K562 (cell line): ENCODE data around the gene RMC1. TPM values are rescaled to one million over a fixed set of nuclear protein-coding genes. Genes with fewer than 3 reads are reported as not detected.

Experiments used
- CHD2 ChIP-seq: IDR thresholded peaks from 2 replicates; pipeline ENCODE4 v1.6.1; 2011; ENCODE audit warnings: low read depth, low read length
- CREB3L1 ChIP-seq: fragments of 450-650 bp; IDR thresholded peaks from 2 replicates; pipeline ENCODE4 v1.6.1; 2014; ENCODE audit warnings: low read depth, mild to moderate bottlenecking, moderate library complexity, borderline replicate concordance
- E4F1 ChIP-seq: fragments of 250-450 bp; sonication (Bioruptor Pico); IDR thresholded peaks from 2 replicates; pipeline ENCODE4 v1.5.0; 2021; ENCODE audit warnings: mild to moderate bottlenecking, borderline replicate concordance
- HDAC1 ChIP-seq, 2 experiments: fragments of 450-650 bp; IDR thresholded peaks; 2 replicates each; pipeline ENCODE4 v1.6.1; 2016 to 2017; ENCODE audit warnings: inconsistent platforms in 1 of 2, mild to moderate bottlenecking in 1 of 2, moderate library complexity in 1 of 2
- ILK ChIP-seq: fragments of 450-650 bp; IDR thresholded peaks from 2 replicates; pipeline ENCODE4 v1.6.1; 2016; ENCODE audit warnings: missing genetic modification characterization, low read depth, mild to moderate bottlenecking, missing compliant biosample characterization, moderate library complexity, borderline replicate concordance
- KAT2B ChIP-seq: IDR thresholded peaks from one replicate; pipeline ENCODE4 v1.6.1; 2012; ENCODE audit warnings: low read depth, mild to moderate bottlenecking, control low read depth, inconsistent platforms, low read length, moderate library complexity
- KDM5B ChIP-seq: fragments of 200-600 bp; sonication (generic); IDR thresholded peaks from 2 replicates; pipeline ENCODE4 v1.6.1; 2012; ENCODE audit warnings: low read depth, mild to moderate bottlenecking, moderate library complexity, low read length, control low read depth, inconsistent platforms; ENCODE audit not compliant: insufficient replicate concordance
- NR2C2 ChIP-seq, 2 experiments: fragments of 200-800 bp in 1 of 2; sonication (Bioruptor generic) in 1 of 2; sonication (generic) in 1 of 2; formaldehyde crosslinking in 1 of 2; IDR thresholded peaks; 2 replicates each; pipeline versions ENCODE4 v1.6.1 to v1.8.0; 2016 to 2022; ENCODE audit warnings: mild to moderate bottlenecking in 1 of 2, missing compliant biosample characterization in 1 of 2, missing genetic modification characterization in 1 of 2, missing genetic modification reagents in 1 of 2
- POLR2AphosphoS5 ChIP-seq: IDR thresholded peaks from 2 replicates; pipeline ENCODE4 v1.6.1; 2011; ENCODE audit warnings: mild to moderate bottlenecking, low read depth, low read length, moderate library complexity; ENCODE audit not compliant: control insufficient read depth, insufficient read depth
- RHOXF2B ChIP-seq: fragments of 250-450 bp; sonication (Bioruptor Pico); conservative IDR thresholded peaks from 2 replicates; pipeline ENCODE4 v1.5.1; 2021
- SMARCA4 ChIP-seq: fragments of 450-650 bp; IDR thresholded peaks from 2 replicates; pipeline ENCODE4 v1.6.1; 2016
- TFAM ChIP-seq: fragments of 250-450 bp; sonication (Bioruptor Pico); conservative IDR thresholded peaks from 2 replicates; pipeline ENCODE4 v1.5.0; 2021; ENCODE audit warnings: mild to moderate bottlenecking, moderate library complexity
- ZKSCAN1 ChIP-seq: fragments of 150-350 bp; IDR thresholded peaks from 2 replicates; pipeline ENCODE4 v1.6.1; 2016; ENCODE audit warnings: low read depth, low read length
- ZNF175 ChIP-seq: fragments of 200-800 bp; sonication (Bioruptor generic); IDR thresholded peaks from 2 replicates; pipeline ENCODE4 v1.6.1; 2016; ENCODE audit warnings: low read depth, mild to moderate bottlenecking, missing genetic modification characterization, missing compliant biosample characterization
- ZNF696 ChIP-seq: fragments of 250-450 bp; sonication (Bioruptor Pico); conservative IDR thresholded peaks from 2 replicates; pipeline ENCODE4 v1.4.0; 2020; ENCODE audit warnings: mild to moderate bottlenecking, moderate library complexity
- ZZZ3 ChIP-seq: fragments of 450-650 bp; IDR thresholded peaks from 2 replicates; pipeline ENCODE4 v1.6.1; 2016; ENCODE audit warnings: antibody characterized with exemption, mild to moderate bottlenecking, moderate library complexity
- polyA plus RNA-seq, 8 experiments: library from polyadenylated mRNA; depleted of rRNA in 4 of 8; stranded (reverse) in 5 of 8; unstranded in 3 of 8; fragments of >200 nt; fragmentation: Nextera tagmentation in 2 of 8; fragmentation: Illumina TruSeq in 1 of 8; extraction: Ambion mirVana in 2 of 8; extraction: Trizol in 1 of 8; gene quantifications; 2 replicates each; pipeline versions ENCODE4 v1.2.1 to v1.2.3, GENCODE V29; 2011 to 2014; ENCODE audit warnings: inconsistent platforms in 1 of 8, missing spikeins in 1 of 8
- total RNA-seq, 7 experiments: library from RNA; depleted of rRNA in 6 of 7; stranded (reverse); fragments of >200 nt in 6 of 7; fragmentation: Illumina TruSeq in 2 of 7; extraction: Trizol in 2 of 7; gene quantifications; 2 replicates each; pipeline versions ENCODE4 v1.2.1 to v1.2.3, GENCODE V29; 2011 to 2021; ENCODE audit warnings: low replicate concordance in 1 of 7
- TF ChIP-seq, protein P1 (sequence below): fragments of 450-650 bp; IDR thresholded peaks from 2 replicates; pipeline ENCODE4 v1.6.1; 2018; ENCODE audit not compliant: partially characterized antibody
- TF ChIP-seq, protein P2 (sequence below): fragments of 250-450 bp; sonication (Bioruptor Pico); IDR thresholded peaks from 2 replicates; pipeline ENCODE4 v1.8.0; 2022; ENCODE audit warnings: inconsistent platforms, mild to moderate bottlenecking, moderate library complexity, borderline replicate concordance

RMC1 gene
- total and polyA plus RNA-seq, 9 of the 15 experiments (the other 6 are each of a cell fraction or from before 2014, with no cell fraction given): 7.5 to 42.4 (median 35.5) TPM

DNA sequence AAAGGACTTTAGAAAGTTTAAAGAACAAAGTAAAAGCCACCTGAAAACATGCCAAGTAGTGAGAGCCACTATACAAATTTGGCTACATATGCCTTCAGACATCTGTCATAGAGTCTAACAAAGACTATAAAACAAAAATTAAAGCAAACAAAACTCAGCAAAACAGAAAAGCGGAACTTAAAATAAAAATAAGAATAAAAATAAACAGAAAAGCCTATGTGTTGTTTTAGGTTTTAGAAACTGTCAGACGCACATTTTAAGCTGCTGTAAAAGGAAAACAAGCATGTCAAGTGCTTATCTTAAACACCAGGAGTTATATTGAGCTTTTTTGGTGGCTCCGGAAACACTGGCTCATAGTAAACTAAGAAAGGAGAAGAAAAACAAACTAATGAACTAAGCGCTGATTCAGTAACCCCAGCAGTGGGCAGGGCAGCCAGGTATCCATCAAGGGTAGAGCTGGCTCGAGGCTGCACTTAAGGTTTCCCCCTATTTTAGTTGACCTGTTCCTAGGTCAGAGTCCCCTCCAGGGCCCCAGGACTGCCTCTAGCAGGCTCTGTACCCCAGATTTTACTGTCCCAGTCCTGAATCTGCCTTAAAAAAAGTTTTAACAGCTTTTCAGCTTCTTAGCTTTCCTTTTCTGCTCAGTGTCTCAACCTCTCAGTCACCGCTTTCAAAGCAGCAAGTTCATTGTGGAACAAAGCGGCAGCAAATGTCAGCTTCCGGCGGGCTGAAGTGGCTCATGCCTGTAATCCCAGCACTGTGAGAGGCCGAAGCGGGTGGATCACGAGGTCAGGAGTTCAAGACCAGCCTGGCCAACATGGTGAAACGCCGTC, 15.4 kb upstream of the RMC1 start (continued):
- TF ChIP-seq E4F1 (CRISPR knock-in tag) (no peak), HDAC1 (IDR thresholded peaks at IDR 0.05) (peak in 1 of 2 experiments; percentile 34; a peak in 1 of 4 replicates), POLR2AphosphoS5 (no peak), ZZZ3 (no peak), KDM5B (peak; percentile 64), ILK (tag) (no peak), TFAM (CRISPR knock-in tag) (no peak), SMARCA4 (peak; percentile 89), ZNF175 (CRISPR knock-in tag) (no peak), CREB3L1 (no peak), ZKSCAN1 (no peak), KAT2B (no peak), CHD2 (no peak), ZNF696 (no peak), NR2C2 (CRISPR knock-in tag; IDR thresholded peaks at IDR 0.05) (no peak), NR2C2 (tag; IDR thresholded peaks at IDR 0.05) (peak; percentile 47), RHOXF2B (CRISPR knock-in tag) (no peak)
- TF ChIP-seq, protein P1, sequence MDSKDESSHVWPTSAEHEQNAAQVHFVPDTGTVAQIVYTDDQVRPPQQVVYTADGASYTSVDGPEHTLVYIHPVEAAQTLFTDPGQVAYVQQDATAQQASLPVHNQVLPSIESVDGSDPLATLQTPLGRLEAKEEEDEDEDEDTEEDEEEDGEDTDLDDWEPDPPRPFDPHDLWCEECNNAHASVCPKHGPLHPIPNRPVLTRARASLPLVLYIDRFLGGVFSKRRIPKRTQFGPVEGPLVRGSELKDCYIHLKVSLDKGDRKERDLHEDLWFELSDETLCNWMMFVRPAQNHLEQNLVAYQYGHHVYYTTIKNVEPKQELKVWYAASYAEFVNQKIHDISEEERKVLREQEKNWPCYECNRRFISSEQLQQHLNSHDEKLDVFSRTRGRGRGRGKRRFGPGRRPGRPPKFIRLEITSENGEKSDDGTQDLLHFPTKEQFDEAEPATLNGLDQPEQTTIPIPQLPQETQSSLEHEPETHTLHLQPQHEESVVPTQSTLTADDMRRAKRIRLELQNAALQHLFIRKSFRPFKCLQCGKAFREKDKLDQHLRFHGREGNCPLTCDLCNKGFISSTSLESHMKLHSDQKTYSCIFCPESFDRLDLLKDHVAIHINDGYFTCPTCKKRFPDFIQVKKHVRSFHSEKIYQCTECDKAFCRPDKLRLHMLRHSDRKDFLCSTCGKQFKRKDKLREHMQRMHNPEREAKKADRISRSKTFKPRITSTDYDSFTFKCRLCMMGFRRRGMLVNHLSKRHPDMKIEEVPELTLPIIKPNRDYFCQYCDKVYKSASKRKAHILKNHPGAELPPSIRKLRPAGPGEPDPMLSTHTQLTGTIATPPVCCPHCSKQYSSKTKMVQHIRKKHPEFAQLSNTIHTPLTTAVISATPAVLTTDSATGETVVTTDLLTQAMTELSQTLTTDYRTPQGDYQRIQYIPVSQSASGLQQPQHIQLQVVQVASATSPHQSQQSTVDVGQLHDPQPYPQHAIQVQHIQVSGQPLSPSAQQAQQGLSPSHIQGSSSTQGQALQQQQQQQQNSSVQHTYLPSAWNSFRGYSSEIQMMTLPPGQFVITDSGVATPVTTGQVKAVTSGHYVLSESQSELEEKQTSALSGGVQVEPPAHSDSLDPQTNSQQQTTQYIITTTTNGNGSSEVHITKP: no peak
- TF ChIP-seq, protein P2, sequence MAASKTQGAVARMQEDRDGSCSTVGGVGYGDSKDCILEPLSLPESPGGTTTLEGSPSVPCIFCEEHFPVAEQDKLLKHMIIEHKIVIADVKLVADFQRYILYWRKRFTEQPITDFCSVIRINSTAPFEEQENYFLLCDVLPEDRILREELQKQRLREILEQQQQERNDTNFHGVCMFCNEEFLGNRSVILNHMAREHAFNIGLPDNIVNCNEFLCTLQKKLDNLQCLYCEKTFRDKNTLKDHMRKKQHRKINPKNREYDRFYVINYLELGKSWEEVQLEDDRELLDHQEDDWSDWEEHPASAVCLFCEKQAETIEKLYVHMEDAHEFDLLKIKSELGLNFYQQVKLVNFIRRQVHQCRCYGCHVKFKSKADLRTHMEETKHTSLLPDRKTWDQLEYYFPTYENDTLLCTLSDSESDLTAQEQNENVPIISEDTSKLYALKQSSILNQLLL (CRISPR knock-in tag): no peak
